DOHH2 (cell line): ENCODE data around the gene HDAC4.

Experiments used
- H3F3A ChIP-seq: fragments of 200-600 bp; sonication (generic), shearing (Covaris generic); 2 replicates; pipeline ENCODE4 v1.6.0; 2016; ENCODE audit warnings: antibody characterized with exemption, mild to moderate bottlenecking; ENCODE audit not compliant: control insufficient read depth, insufficient read depth
- H3K27ac ChIP-seq: fragments of 200-600 bp; sonication (generic); 2 replicates; pipeline ENCODE4 v1.5.1; 2014; ENCODE audit warnings: low read depth, mild to moderate bottlenecking, low read length, moderate library complexity
- H3K27me3 ChIP-seq: fragments of 200-600 bp; sonication (generic); 2 replicates; pipeline ENCODE4 v1.6.1; 2014; ENCODE audit warnings: mild to moderate bottlenecking, low read length, mixed read lengths; ENCODE audit not compliant: control insufficient read depth
- H3K36me3 ChIP-seq: fragments of 200-600 bp; sonication (generic); 2 replicates; pipeline ENCODE4 v1.6.1; 2014; ENCODE audit warnings: mild to moderate bottlenecking, low read length, moderate library complexity, mixed read lengths; ENCODE audit not compliant: control insufficient read depth
- H3K4me1 ChIP-seq: fragments of 200-600 bp; sonication (generic); 2 replicates; pipeline ENCODE4 v1.6.1; 2014; ENCODE audit warnings: mild to moderate bottlenecking, low read length, mixed read lengths; ENCODE audit not compliant: control insufficient read depth
- H3K4me2 ChIP-seq: fragments of 200-600 bp; sonication (generic); 2 replicates; pipeline ENCODE4 v1.6.0; 2014; ENCODE audit warnings: mild to moderate bottlenecking, low read length, moderate library complexity
- H3K4me3 ChIP-seq: fragments of 200-600 bp; sonication (generic); 2 replicates; pipeline ENCODE4 v1.5.1; 2014; ENCODE audit warnings: mild to moderate bottlenecking, low read length, mixed read lengths
- H3K79me2 ChIP-seq: fragments of 200-600 bp; sonication (generic); 2 replicates; pipeline ENCODE4 v1.6.1; 2014; ENCODE audit warnings: mild to moderate bottlenecking, low read length, mixed read lengths; ENCODE audit not compliant: control insufficient read depth
- H3K9me2 ChIP-seq: fragments of 200-600 bp; sonication (generic); replicated peaks from 2 replicates; pipeline ENCODE4 v1.6.1; 2014; ENCODE audit warnings: mild to moderate bottlenecking, low read length, mixed read lengths; ENCODE audit not compliant: control insufficient read depth
- H3K9me3 ChIP-seq: fragments of 200-600 bp; sonication (generic); 2 replicates; pipeline ENCODE4 v1.6.1; 2014; ENCODE audit warnings: antibody characterized with exemption, low read length, mixed read lengths; ENCODE audit not compliant: control insufficient read depth, insufficient read depth
- H4K20me1 ChIP-seq: fragments of 200-600 bp; sonication (generic); 2 replicates; pipeline ENCODE4 v1.6.0; 2014; ENCODE audit warnings: low read depth, mild to moderate bottlenecking, antibody characterized with exemption, low read length, moderate library complexity; ENCODE audit not compliant: control insufficient read depth, insufficient read depth
- EZH2phosphoT487 ChIP-seq: fragments of 200-600 bp; sonication (generic); IDR thresholded peaks from 2 replicates; pipeline ENCODE4 v1.6.1; 2017; ENCODE audit warnings: borderline replicate concordance, mild to moderate bottlenecking, antibody characterized with exemption, low read length, moderate library complexity, mixed read lengths
- TF ChIP-seq, protein P1 (sequence below): fragments of 200-600 bp; sonication (generic); IDR thresholded peaks from one replicate; pipeline ENCODE4 v1.5.1; 2014; ENCODE audit warnings: antibody characterized with exemption, mild to moderate bottlenecking, low read depth, low read length; ENCODE audit not compliant: poor library complexity, severe bottlenecking

The HDAC4 gene

DNA sequence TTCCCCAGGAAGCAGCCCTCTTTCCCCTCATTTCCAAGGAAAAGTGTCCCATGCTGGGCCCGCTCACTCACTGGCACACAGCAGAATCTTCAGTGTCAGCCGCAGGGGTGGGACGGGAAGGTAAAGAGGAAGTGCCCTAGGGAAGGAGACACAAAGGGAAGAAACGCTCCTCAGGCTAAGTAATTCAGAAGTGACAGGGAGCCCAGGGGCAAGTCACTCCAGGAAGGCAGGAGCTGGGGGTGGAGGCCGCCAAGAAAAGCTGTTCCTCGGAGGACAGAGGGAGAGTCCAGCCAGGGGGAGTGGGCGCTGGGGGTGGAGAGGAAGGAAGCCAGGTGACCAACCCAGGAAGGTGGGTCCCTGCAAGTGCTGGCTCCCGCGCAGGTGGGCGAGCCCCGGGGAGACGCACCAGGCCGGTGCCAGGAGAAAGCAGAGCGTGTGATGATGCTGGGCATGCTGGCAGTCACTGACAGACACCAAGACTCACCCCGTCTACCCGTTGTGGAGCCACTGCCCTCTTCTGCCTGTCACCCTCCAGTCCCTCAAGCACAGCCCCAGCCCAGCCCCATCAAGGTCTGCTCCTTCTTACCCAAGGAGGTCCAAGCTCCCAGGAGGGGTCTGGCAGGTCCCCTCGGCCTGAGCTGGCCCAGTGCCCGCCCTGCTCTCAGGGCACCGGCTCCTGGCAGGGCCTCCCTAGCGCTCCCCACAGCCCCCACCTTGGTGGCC lies 21.7 kb downstream of the HDAC4 start:
- Histone ChIP-seq H3F3A (peaks cover 6% of the 10 kb centered on the region), H3K79me2 (no peaks in the 10 kb centered on the region), H3K4me2 (no peak overlapping the region), H4K20me1 (peaks cover 24% of the 10 kb centered on the region), H3K27ac (no peak overlapping the region), H3K9me3 (no peaks in the 10 kb centered on the region), H3K4me3 (no peak overlapping the region), H3K4me1 (peaks cover 23% of the 10 kb centered on the region), H3K27me3 (no peaks in the 10 kb centered on the region), H3K36me3 (no peaks in the 10 kb centered on the region), H3K9me2 (no peaks in the 10 kb centered on the region)
- TF ChIP-seq, protein P1, sequence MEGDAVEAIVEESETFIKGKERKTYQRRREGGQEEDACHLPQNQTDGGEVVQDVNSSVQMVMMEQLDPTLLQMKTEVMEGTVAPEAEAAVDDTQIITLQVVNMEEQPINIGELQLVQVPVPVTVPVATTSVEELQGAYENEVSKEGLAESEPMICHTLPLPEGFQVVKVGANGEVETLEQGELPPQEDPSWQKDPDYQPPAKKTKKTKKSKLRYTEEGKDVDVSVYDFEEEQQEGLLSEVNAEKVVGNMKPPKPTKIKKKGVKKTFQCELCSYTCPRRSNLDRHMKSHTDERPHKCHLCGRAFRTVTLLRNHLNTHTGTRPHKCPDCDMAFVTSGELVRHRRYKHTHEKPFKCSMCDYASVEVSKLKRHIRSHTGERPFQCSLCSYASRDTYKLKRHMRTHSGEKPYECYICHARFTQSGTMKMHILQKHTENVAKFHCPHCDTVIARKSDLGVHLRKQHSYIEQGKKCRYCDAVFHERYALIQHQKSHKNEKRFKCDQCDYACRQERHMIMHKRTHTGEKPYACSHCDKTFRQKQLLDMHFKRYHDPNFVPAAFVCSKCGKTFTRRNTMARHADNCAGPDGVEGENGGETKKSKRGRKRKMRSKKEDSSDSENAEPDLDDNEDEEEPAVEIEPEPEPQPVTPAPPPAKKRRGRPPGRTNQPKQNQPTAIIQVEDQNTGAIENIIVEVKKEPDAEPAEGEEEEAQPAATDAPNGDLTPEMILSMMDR, result no peak
- no peak for TF ChIP-seq EZH2phosphoT487

DNA sequence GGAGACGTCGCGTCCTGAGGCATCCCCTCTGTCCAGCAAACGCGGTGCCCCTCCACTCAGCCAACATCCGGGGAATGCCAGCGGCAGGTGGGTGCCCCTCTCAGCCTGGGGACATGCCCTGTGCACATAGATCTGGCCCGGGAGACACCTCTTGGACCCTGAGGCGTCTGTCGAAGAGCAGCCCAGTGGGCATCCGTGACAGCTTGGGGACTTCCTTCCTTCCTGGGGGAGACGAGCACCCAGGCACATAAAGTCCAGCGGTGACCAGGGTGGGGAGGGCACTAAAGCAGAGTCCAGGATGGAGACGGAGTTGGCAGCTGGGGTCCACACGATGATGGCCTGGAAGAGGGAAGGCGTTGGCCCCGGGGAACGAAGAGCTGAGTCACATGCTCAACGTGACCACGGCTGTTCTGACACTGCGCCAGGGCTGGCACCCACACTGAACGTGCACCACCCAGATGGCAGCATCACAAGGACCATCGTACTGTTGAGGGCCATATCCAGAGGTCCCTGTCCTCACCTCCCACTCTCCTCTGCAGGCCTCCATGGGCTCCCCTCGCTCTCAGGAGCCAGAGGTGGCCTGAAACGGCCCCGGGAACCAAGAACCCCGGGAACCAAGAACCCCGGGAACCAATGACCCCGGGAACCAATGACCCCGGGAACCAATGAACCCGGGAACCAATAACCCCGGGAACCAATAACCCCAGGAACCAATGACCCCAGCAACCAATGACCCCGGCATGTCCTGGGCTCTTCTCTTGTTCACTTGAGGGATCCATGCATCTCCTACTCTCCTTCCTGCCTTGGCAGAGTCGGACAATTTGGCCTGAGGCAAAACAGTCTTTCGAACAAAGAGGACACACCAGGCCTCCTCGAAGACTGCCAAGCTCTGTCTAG lies 22.6 kb downstream of the HDAC4 start:
- peaks cover 6% of the 10 kb centered on the region for H3F3A ChIP-seq
- no peak overlapping the region for H3K4me3 ChIP-seq
- H3K27ac ChIP-seq, result no peak overlapping the region
- no peak overlapping the region for H3K4me2 ChIP-seq
- TF ChIP-seq, protein P1, result no peak
- TF ChIP-seq EZH2phosphoT487, result no peak
- peaks cover 18% of the 10 kb centered on the region for H4K20me1 ChIP-seq
- H3K9me3 ChIP-seq, result no peaks in the 10 kb centered on the region
- H3K79me2 ChIP-seq, result no peaks in the 10 kb centered on the region
- H3K9me2 ChIP-seq, result no peaks in the 10 kb centered on the region
- H3K27me3 ChIP-seq, result no peaks in the 10 kb centered on the region
- no peaks in the 10 kb centered on the region for H3K36me3 ChIP-seq
- peaks cover 23% of the 10 kb centered on the region for H3K4me1 ChIP-seq

- no peaks in the 10 kb centered on the region for H3K9me2 ChIP-seq
- H3F3A ChIP-seq, result peaks cover 6% of the 10 kb centered on the region
- peaks cover 23% of the 10 kb centered on the region for H3K4me1 ChIP-seq
- H3K9me3 ChIP-seq, result no peaks in the 10 kb centered on the region
- H3K4me2 ChIP-seq, result no peak overlapping the region
- H3K36me3 ChIP-seq, result no peaks in the 10 kb centered on the region
- TF ChIP-seq, protein P1, result no peak
- no peak for TF ChIP-seq EZH2phosphoT487
- peaks cover 17% of the 10 kb centered on the region for H4K20me1 ChIP-seq
- H3K27me3 ChIP-seq, result no peaks in the 10 kb centered on the region
- H3K79me2 ChIP-seq, result no peaks in the 10 kb centered on the region
- no peak overlapping the region for H3K4me3 ChIP-seq
- H3K27ac ChIP-seq, result no peak overlapping the region
Measured at GRCh38 chr2:239377591-239377990, 23.2 kb downstream of the HDAC4 start.
